HepG2 (cell line): Measurements from ENCODE around the gene CAPN14. TPM values are rescaled to one million over a fixed set of nuclear protein-coding genes. Genes with fewer than 3 reads are reported as not detected.

ENCODE experiments used
- ATAC-seq: fragments of 200-7000 bp; cut with Tn5 transposase; 3 replicates; pipeline ENCODE4 v1.9.1; 2020; ENCODE audit warnings: mild to moderate bottlenecking, moderate library complexity
- BruUV-seq: library from RNA; stranded (reverse); fragments of 400-500 nt; replicated peaks from 2 replicates; lab custom pipeline; 2021; lab: Mats Ljungman, UMichigan
- CTCF ChIA-PET: fragments of 300-600 bp; formaldehyde crosslinking; extraction: SDS; loops from one replicate; lab custom pipeline; 2021; ENCODE audit warnings: low total read pairs, inconsistent platforms, low intra/inter-chr PET ratio; lab: Yijun Ruan, JAX
- POLR2A ChIA-PET: fragments of 350-600 bp; sonication (Branson Sonifier 250); formaldehyde crosslinking; loops from one replicate; lab custom pipeline; 2020; ENCODE audit warnings: antibody characterized with exemption, inconsistent platforms; lab: Yijun Ruan, JAX
- DNase-seq: peaks from one replicate; pipeline ENCODE4 v3.0.0-alpha.2; 2015; ENCODE audit warnings: low spot score
- FAIRE-seq: peaks from 3 replicates; lab custom pipeline; 2011; peaks lifted over from hg19 to GRCh38; lab: Jason Lieb, UNC
- H2AFZ ChIP-seq: one replicate; pipeline ENCODE4 v1.6.1; 2011; ENCODE audit warnings: low read length, inconsistent platforms
- H3K27ac ChIP-seq: fragments of 300-600 bp; 3 replicates; pipeline ENCODE4 v1.8.0; 2011; ENCODE audit warnings: mixed run types, mild to moderate bottlenecking, mixed read lengths, low read length, inconsistent platforms; ENCODE audit not compliant: insufficient read depth; ENCODE audit errors: extremely low read length
- H3K27me3 ChIP-seq, 2 experiments: fragments of 200-600 bp in 1 of 2; 2 replicates in 1 of 2; 3 replicates in 1 of 2; pipeline versions ENCODE4 v1.6.0 to v1.8.0; 2011; ENCODE audit warnings: low read length in 2 of 2, mild to moderate bottlenecking in 2 of 2, moderate library complexity in 2 of 2, inconsistent platforms in 1 of 2; ENCODE audit not compliant: insufficient read depth in 2 of 2, control insufficient read depth in 1 of 2
- H3K36me3 ChIP-seq, 2 experiments: fragments of 200-600 bp in 1 of 2; replicated peaks in 1 of 2; 2 replicates in 1 of 2; 3 replicates in 1 of 2; pipeline versions ENCODE4 v1.5.1 to v1.8.0; 2011; ENCODE audit warnings: low read length in 2 of 2, inconsistent platforms in 1 of 2; ENCODE audit not compliant: insufficient read depth in 2 of 2, control insufficient read depth in 1 of 2
- H3K4me1 ChIP-seq: 2 replicates; pipeline ENCODE4 v1.5.1; 2012; ENCODE audit warnings: low read length, inconsistent platforms; ENCODE audit not compliant: insufficient read depth
- H3K4me2 ChIP-seq: 2 replicates; pipeline ENCODE4 v1.6.0; 2011; ENCODE audit warnings: low read depth, low read length, inconsistent platforms
- H3K4me3 ChIP-seq, 3 experiments: fragments of 200-600 bp in 1 of 3; sonication (generic), shearing (Covaris generic) in 1 of 3; replicated peaks in 1 of 3; 2 replicates each; pipeline ENCODE4 v1.5.1; 2011 to 2016; ENCODE audit warnings: low read length in 3 of 3, inconsistent platforms in 2 of 3, low read depth in 2 of 3, mild to moderate bottlenecking in 2 of 3, control low read depth in 1 of 3, mixed read lengths in 1 of 3; ENCODE audit not compliant: insufficient read depth in 1 of 3
- H3K79me2 ChIP-seq: one replicate; pipeline ENCODE4 v1.6.1; 2011; ENCODE audit warnings: low read length, inconsistent platforms; ENCODE audit not compliant: insufficient read depth
- H3K9ac ChIP-seq: 2 replicates; pipeline ENCODE4 v1.6.0; 2011; ENCODE audit warnings: mild to moderate bottlenecking, low read depth, low read length, inconsistent platforms; ENCODE audit not compliant: insufficient read depth
- H3K9me3 ChIP-seq: 2 replicates; pipeline ENCODE4 v1.5.1; 2012; ENCODE audit warnings: mild to moderate bottlenecking, low read length
- H4K20me1 ChIP-seq: 2 replicates; pipeline ENCODE4 v1.6.0; 2011; ENCODE audit warnings: inconsistent platforms, mild to moderate bottlenecking, low read length, moderate library complexity; ENCODE audit not compliant: insufficient read depth
- HNRNPLL ChIP-seq: fragments of 200-400 bp; formaldehyde crosslinking; IDR thresholded peaks from 2 replicates; pipeline ENCODE4 v1.6.1; 2017; ENCODE audit warnings: mild to moderate bottlenecking, low read depth, low read length; ENCODE audit not compliant: poor library complexity, severe bottlenecking
- NFE2 ChIP-seq: sonication (generic); formaldehyde crosslinking; IDR thresholded peaks from 2 replicates; pipeline ENCODE4 v1.4.0; 2020; ENCODE audit warnings: missing genetic modification reagents
- NPAS2 ChIP-seq: sonication (generic); formaldehyde crosslinking; IDR thresholded peaks from 2 replicates; pipeline ENCODE4 v1.8.0; 2022; ENCODE audit warnings: mild to moderate bottlenecking, missing genetic modification reagents, borderline replicate concordance
- SMC3 ChIP-seq: IDR thresholded peaks from 2 replicates; pipeline ENCODE4 v1.6.1; 2011; ENCODE audit warnings: low read length, improper control_type of control experiment
- TEAD2 ChIP-seq: sonication (generic); formaldehyde crosslinking; IDR thresholded peaks from 2 replicates; pipeline ENCODE4 v1.9.0; 2021; ENCODE audit warnings: missing genetic modification reagents
- ZBTB3 ChIP-seq: sonication (generic); formaldehyde crosslinking; IDR thresholded peaks from 2 replicates; pipeline ENCODE4 v1.4.0; 2020; ENCODE audit warnings: low read depth, mild to moderate bottlenecking, moderate library complexity, missing genetic modification reagents, borderline replicate concordance
- ZFP82 ChIP-seq: sonication (generic); formaldehyde crosslinking; IDR thresholded peaks from 2 replicates; pipeline ENCODE4 v1.5.1; 2020; ENCODE audit warnings: mild to moderate bottlenecking, missing genetic modification reagents, borderline replicate concordance
- ZIK1 ChIP-seq: sonication (generic); formaldehyde crosslinking; IDR thresholded peaks from 2 replicates; pipeline ENCODE4 v1.5.0; 2020; ENCODE audit warnings: mild to moderate bottlenecking, low read depth, missing genetic modification reagents, borderline replicate concordance
- ZNF263 ChIP-seq: sonication (generic); formaldehyde crosslinking; IDR thresholded peaks from 2 replicates; pipeline ENCODE4 v1.4.0; 2020; ENCODE audit warnings: missing genetic modification reagents
- ZNF329 ChIP-seq: sonication (generic); formaldehyde crosslinking; IDR thresholded peaks from 2 replicates; pipeline ENCODE4 v1.9.0; 2021; ENCODE audit warnings: low read depth, mild to moderate bottlenecking, missing genetic modification reagents
- ZNF703 ChIP-seq: sonication (generic); formaldehyde crosslinking; IDR thresholded peaks from 2 replicates; pipeline ENCODE4 v1.5.1; 2020; ENCODE audit warnings: missing genetic modification reagents, mild to moderate bottlenecking, moderate library complexity, borderline replicate concordance
- WGBS: methylation state at CpG from one replicate; pipeline ENCODE4 v1.1.6; 2017; ENCODE audit warnings: low lambda C conversion rate; 5-methylcytosine and 5-hydroxymethylcytosine counted together
- in situ Hi-C: cut with HindIII; loops from 2 replicates; pipeline ENCODE4 v1.10.0; 2017; ENCODE audit warnings: low pct_unique_long_range_greater_than_20kb; ENCODE audit not compliant: extremely low pct_ligation_motif_present
- intact Hi-C: fragments of 100-400 bp; cut with micrococcal nuclease; formaldehyde crosslinking; loops from one replicate; pipeline ENCODE4 v1.10.0; 2022; ENCODE audit not compliant: unreplicated experiment
- polyA plus RNA-seq, 8 experiments: library from polyadenylated mRNA; depleted of rRNA in 3 of 8; stranded (reverse) in 7 of 8; unstranded in 1 of 8; fragments of >200 nt; fragmentation: Illumina TruSeq in 4 of 8; extraction: Trizol in 4 of 8; gene quantifications; 2 replicates each; pipeline versions ENCODE4 v1.2.1 to v1.2.3, GENCODE V29; 2011 to 2016; ENCODE audit warnings: low read depth in 4 of 8, missing spikeins in 1 of 8, mixed read lengths in 1 of 8; ENCODE audit not compliant: insufficient read depth in 1 of 8
- total RNA-seq, 5 experiments: library from RNA; depleted of rRNA; stranded (reverse); fragments of >200 nt; fragmentation: Illumina TruSeq; extraction: Trizol; gene quantifications; 2 replicates each; pipeline ENCODE4 v1.2.3, GENCODE V29; 2016; ENCODE audit warnings: low read depth in 1 of 5
- TF ChIP-seq, protein P1 (sequence below): sonication (generic); formaldehyde crosslinking; conservative IDR thresholded peaks from 2 replicates; pipeline ENCODE4 v1.4.0; 2020; ENCODE audit warnings: missing genetic modification reagents
- TF ChIP-seq, protein P2 (sequence below): sonication (generic); formaldehyde crosslinking; IDR thresholded peaks from 2 replicates; pipeline ENCODE4 v1.8.1; 2022; ENCODE audit warnings: low read depth, mild to moderate bottlenecking, missing genetic modification reagents
- TF ChIP-seq, protein P3 (sequence below): sonication (generic); formaldehyde crosslinking; IDR thresholded peaks from 2 replicates; pipeline ENCODE4 v1.4.0; 2020; ENCODE audit warnings: low read depth, mild to moderate bottlenecking, missing genetic modification reagents
- TF ChIP-seq, protein P4 (sequence below): sonication (generic); formaldehyde crosslinking; IDR thresholded peaks from 2 replicates; pipeline ENCODE4 v1.4.0; 2020; ENCODE audit warnings: missing genetic modification reagents

CAPN14 gene
- total and polyA plus RNA-seq, 2 of the 13 experiments (the other 11 are each of a cell fraction or from before 2014, with no cell fraction given) = not detected

DNA sequence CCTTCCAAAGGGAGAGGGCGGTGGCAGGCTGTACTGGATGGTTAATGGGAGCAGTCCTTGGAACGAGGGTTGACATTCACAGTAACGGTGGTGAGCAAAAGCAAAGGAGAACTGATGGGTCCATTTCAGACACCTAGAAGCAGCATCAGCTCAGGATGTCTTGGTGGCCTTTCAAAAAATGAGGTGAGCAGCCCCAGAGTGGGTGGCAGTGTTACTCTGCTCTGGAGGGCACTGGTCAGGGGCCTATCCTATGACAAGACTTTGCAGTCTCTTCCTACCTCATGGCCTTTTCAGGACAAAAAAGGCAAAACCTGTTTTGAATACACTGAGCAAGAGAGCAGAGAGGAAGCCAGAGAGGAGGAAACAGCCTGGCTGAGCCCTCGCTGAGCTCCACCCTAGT is 23.5 kb downstream of the CAPN14 start:
- no peak for DNase-seq
- H3K36me3 ChIP-seq = no peaks in the 10 kb centered on the region; a peak in 1 of 5 replicates
- H3K4me2 ChIP-seq = no peak overlapping the region
- H3K27me3 ChIP-seq = peaks cover 3 to 40% of the 10 kb centered on the region in 2 experiments; a peak in 4 of 5 replicates
- no peak overlapping the region for H3K27ac ChIP-seq
- no peak overlapping the region for H3K9ac ChIP-seq
- no peaks in the 10 kb centered on the region for H3K4me1 ChIP-seq
- H3K79me2 ChIP-seq = no peaks in the 10 kb centered on the region
- BruUV-seq = no TSS peak
- H2AFZ ChIP-seq = no peak overlapping the region
- CTCF ChIA-PET = no interaction called here
- ATAC-seq = no peak; the same call in 2 of the 3 replicates
- H3K4me3 ChIP-seq = no peak overlapping the region
- H3K9me3 ChIP-seq = no peaks in the 10 kb centered on the region
- in situ Hi-C loops (no loop called here), intact Hi-C loops (no loop called here)
- WGBS = 23% methylated on average over 4 of the region's 4 CpGs
- no peak for FAIRE-seq
- POLR2A ChIA-PET = no interaction called here
- no peaks in the 10 kb centered on the region for H4K20me1 ChIP-seq
- no peak for TF ChIP-seq HNRNPLL
- TF ChIP-seq, protein P1, sequence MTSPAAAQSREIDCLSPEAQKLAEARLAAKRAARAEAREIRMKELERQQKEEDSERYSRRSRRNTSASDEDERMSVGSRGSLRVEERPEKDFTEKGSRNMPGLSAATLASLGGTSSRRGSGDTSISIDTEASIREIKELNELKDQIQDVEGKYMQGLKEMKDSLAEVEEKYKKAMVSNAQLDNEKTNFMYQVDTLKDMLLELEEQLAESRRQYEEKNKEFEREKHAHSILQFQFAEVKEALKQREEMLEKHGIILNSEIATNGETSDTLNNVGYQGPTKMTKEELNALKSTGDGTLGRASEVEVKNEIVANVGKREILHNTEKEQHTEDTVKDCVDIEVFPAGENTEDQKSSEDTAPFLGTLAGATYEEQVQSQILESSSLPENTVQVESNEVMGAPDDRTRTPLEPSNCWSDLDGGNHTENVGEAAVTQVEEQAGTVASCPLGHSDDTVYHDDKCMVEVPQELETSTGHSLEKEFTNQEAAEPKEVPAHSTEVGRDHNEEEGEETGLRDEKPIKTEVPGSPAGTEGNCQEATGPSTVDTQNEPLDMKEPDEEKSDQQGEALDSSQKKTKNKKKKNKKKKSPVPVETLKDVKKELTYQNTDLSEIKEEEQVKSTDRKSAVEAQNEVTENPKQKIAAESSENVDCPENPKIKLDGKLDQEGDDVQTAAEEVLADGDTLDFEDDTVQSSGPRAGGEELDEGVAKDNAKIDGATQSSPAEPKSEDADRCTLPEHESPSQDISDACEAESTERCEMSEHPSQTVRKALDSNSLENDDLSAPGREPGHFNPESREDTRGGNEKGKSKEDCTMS = no peak
- TF ChIP-seq ZFP82 = no peak
- TF ChIP-seq, protein P2, sequence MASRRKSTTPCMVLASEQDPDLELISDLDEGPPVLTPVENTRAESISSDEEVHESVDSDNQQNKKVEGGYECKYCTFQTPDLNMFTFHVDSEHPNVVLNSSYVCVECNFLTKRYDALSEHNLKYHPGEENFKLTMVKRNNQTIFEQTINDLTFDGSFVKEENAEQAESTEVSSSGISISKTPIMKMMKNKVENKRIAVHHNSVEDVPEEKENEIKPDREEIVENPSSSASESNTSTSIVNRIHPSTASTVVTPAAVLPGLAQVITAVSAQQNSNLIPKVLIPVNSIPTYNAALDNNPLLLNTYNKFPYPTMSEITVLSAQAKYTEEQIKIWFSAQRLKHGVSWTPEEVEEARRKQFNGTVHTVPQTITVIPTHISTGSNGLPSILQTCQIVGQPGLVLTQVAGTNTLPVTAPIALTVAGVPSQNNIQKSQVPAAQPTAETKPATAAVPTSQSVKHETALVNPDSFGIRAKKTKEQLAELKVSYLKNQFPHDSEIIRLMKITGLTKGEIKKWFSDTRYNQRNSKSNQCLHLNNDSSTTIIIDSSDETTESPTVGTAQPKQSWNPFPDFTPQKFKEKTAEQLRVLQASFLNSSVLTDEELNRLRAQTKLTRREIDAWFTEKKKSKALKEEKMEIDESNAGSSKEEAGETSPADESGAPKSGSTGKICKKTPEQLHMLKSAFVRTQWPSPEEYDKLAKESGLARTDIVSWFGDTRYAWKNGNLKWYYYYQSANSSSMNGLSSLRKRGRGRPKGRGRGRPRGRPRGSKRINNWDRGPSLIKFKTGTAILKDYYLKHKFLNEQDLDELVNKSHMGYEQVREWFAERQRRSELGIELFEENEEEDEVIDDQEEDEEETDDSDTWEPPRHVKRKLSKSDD (CRISPR knock-in tag) = no peak
- no peak for TF ChIP-seq SMC3
- TF ChIP-seq ZIK1 (CRISPR knock-in tag) = no peak
- no peak for TF ChIP-seq ZNF329 (CRISPR knock-in tag)
- TF ChIP-seq ZBTB3 = no peak
- TF ChIP-seq, protein P3, sequence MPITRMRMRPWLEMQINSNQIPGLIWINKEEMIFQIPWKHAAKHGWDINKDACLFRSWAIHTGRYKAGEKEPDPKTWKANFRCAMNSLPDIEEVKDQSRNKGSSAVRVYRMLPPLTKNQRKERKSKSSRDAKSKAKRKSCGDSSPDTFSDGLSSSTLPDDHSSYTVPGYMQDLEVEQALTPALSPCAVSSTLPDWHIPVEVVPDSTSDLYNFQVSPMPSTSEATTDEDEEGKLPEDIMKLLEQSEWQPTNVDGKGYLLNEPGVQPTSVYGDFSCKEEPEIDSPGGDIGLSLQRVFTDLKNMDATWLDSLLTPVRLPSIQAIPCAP (CRISPR knock-in tag) = no peak
- no peak for TF ChIP-seq NPAS2
- no peak for TF ChIP-seq TEAD2 (CRISPR knock-in tag)
- no peak for TF ChIP-seq ZNF703 (CRISPR knock-in tag)
- TF ChIP-seq ZNF263 (CRISPR knock-in tag) = no peak
- no peak for TF ChIP-seq NFE2 (CRISPR knock-in tag)
- TF ChIP-seq, protein P4, sequence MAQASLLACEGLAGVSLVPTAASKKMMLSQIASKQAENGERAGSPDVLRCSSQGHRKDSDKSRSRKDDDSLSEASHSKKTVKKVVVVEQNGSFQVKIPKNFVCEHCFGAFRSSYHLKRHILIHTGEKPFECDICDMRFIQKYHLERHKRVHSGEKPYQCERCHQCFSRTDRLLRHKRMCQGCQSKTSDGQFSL (CRISPR knock-in tag) = no peak
